Measurements from ENCODE around the gene TAOK1. TPM values are rescaled to one million over a fixed set of nuclear protein-coding genes. Genes with fewer than 3 reads are reported as not detected.

The TAOK1 gene
- total RNA-seq, 1 donor from 2014 or later, result 49.1 TPM

Other genes with a start within 250 kb of the TAOK1 start
- 18.6 and 19.8 TPM in 2 replicates for gene MYO18A, start 210.0 kb upstream of the TAOK1 start, total RNA-seq
- not detected in 2 replicates for gene CRYBA1, start 143.5 kb upstream of the TAOK1 start, total RNA-seq
- 35.8 and 36.4 TPM in 2 replicates for gene NUFIP2, start 96.2 kb upstream of the TAOK1 start, total RNA-seq
- gene ABHD15, start 176.7 kb downstream of the TAOK1 start, total RNA-seq, result 6.4 and 8.3 TPM in 2 replicates
- 68.4 and 70.4 TPM in 2 replicates for gene TP53I13, start 178.3 kb downstream of the TAOK1 start, total RNA-seq
- gene GIT1, start 199.3 kb downstream of the TAOK1 start, total RNA-seq, result 63.8 and 89.8 TPM in 2 replicates
- gene ANKRD13B, start 202.8 kb downstream of the TAOK1 start, total RNA-seq, result 13.1 and 13.8 TPM in 2 replicates
- 2.2 and 2.7 TPM in 2 replicates for gene CORO6, start 232.5 kb downstream of the TAOK1 start, total RNA-seq

All from kidney epithelial cell (primary cell).